ENCODE data around the gene ARHGAP31.

The ARHGAP31 gene

DNA sequence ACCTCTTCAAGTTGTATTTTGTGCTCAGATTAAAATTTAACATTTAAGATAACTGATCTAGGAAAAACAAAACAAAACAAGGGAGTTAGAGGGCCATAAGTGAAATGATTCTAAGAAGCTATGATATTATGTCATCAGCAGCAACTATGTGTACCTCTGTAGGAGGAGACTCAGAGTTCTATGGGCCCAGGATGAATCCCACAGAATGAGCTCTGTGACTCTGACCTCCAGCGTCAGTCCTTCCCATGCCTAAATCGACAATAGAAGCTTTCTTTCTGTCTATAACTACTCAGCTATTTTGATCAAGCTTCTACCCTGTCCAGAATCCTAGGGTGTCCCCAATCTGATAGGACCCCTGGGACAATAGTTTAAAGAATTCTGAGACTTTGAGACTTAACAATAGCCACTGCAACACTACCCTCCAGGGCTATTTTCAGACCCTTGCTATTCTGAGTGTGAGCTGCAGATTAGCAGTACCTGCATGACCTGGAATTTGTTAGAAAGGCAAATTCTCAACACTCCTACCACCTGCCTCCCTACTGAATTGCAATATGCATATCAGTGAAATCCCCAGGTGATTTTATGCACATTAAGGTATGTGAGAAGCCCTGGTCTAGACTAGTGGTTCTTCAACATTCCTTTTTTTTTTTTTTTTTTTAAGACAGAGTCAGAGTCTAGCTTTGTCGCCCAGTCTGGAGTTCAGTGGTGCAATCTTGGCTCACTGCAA, 66.7 kb downstream of the ARHGAP31 start:
- intact Hi-C loops (cut with DNase I; ENCODE audit: low total_unique reads): no loop called here
- Histone ChIP-seq H3K4me1 (no peaks in the 10 kb centered on the region), H3K27ac (no peak overlapping the region), H3K36me3 (no peaks in the 10 kb centered on the region), H3K4me3 (no peak overlapping the region), H3K27me3 (no peaks in the 10 kb centered on the region), H3K9me3 (no peaks in the 10 kb centered on the region)
- no peak for DNase-seq
- TF ChIP-seq, protein P1, sequence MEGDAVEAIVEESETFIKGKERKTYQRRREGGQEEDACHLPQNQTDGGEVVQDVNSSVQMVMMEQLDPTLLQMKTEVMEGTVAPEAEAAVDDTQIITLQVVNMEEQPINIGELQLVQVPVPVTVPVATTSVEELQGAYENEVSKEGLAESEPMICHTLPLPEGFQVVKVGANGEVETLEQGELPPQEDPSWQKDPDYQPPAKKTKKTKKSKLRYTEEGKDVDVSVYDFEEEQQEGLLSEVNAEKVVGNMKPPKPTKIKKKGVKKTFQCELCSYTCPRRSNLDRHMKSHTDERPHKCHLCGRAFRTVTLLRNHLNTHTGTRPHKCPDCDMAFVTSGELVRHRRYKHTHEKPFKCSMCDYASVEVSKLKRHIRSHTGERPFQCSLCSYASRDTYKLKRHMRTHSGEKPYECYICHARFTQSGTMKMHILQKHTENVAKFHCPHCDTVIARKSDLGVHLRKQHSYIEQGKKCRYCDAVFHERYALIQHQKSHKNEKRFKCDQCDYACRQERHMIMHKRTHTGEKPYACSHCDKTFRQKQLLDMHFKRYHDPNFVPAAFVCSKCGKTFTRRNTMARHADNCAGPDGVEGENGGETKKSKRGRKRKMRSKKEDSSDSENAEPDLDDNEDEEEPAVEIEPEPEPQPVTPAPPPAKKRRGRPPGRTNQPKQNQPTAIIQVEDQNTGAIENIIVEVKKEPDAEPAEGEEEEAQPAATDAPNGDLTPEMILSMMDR (IDR thresholded peaks at IDR 0.05): no peak

DNA sequence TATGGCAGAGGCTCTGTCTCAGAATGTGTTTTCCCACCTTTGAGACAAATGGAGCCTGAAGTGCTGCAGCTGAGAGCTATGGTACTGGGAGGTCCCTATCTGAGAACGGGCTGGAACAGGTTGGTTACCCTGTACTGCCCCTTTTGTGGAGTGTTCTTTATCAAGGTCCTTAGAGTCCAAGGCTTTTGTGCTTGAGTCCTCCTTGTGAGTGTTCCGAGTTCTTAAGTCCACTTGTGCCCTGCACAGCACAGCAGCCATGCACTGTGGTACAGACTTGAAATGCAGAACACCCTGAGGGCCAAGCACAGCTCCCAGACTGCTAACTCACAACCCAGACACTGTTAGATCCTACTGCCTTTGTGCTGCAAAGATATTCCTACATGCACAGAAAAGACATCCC, 67.8 kb downstream of the ARHGAP31 start:
- H3K4me1 ChIP-seq: no peaks in the 10 kb centered on the region
- no peak for DNase-seq
- intact Hi-C loops (cut with DNase I; ENCODE audit: low total_unique reads): no loop called here
- H3K36me3 ChIP-seq: peaks cover 0 to 6% (median 0%) of the 10 kb centered on the region in 3 donors
- no peaks in the 10 kb centered on the region for H3K27me3 ChIP-seq
- H3K9me3 ChIP-seq: no peaks in the 10 kb centered on the region
- no peak overlapping the region for H3K27ac ChIP-seq
- TF ChIP-seq, protein P1 (IDR thresholded peaks at IDR 0.05): no peak
- no peak overlapping the region for H3K4me3 ChIP-seq

DNA sequence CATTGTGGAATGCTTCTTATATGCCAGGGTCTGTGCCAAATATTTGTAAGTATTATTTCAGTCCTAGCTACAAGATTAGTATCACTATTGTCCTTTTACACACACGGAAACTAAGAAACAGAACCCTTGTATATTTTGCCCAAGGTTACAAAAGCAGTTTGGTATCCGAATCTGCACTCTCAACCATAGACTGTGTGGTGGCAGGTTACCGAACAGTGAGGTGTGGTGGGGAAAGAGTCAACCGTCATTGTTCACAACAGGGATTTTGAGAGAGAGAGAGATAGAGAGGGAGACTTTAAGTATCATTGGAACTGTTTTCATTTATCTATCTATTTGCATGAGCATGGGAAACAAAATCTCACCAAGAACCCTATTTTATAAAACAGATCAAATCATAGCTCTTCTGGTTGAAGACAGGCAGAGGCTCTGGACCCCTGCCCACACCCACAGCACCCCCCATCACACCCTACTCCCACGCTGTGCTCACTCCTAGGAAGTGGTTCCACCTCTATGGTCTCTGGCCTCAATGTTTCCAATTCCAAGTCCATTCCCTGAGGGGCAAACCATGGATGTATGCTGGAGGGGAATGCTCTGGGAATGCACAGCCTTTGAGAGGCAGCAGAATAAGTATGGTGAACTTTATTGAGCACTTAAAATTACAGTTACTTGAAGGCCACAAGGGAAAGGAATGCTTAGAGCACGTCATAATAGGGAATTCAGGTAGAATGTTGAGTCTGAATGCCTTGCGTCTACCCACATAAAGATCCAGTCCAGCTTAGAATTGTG, 69.0 kb downstream of the ARHGAP31 start:
- TF ChIP-seq, protein P1 (IDR thresholded peaks at IDR 0.05): no peak
- H3K36me3 ChIP-seq: peaks cover 0 to 16% (median 8%) of the 10 kb centered on the region in 3 donors
- no peak overlapping the region for H3K4me3 ChIP-seq
- no peaks in the 10 kb centered on the region for H3K4me1 ChIP-seq
- DNase-seq: no peak
- intact Hi-C loops (cut with DNase I; ENCODE audit: low total_unique reads): no loop called here
- H3K27ac ChIP-seq: no peak overlapping the region
- H3K9me3 ChIP-seq: no peaks in the 10 kb centered on the region
- H3K27me3 ChIP-seq: no peaks in the 10 kb centered on the region

DNA sequence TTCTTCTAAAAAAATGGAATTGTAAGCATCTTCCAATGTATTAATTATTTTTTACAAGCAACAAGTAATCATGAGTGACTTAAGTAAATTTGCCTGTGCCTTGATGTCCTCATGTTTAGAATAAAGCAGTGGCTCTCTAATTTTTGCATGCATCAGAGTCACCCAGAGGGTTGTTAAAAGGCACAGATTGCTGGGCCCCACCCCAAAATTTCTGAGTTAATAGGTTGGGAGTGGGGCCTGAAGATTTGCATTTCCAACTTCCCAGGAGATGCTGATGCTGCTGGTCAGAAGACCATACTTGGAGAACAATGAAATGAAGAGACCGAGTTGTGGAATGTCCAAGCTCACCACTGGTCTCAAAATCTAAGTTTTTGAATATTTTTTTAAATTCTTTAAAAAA, 70.2 kb downstream of the ARHGAP31 start:
- TF ChIP-seq, protein P1 (IDR thresholded peaks at IDR 0.05): no peak
- H3K27ac ChIP-seq: no peak overlapping the region
- peaks cover 0 to 20% (median 17%) of the 10 kb centered on the region in 3 donors for H3K36me3 ChIP-seq
- no peaks in the 10 kb centered on the region for H3K4me1 ChIP-seq
- intact Hi-C loops (cut with DNase I; ENCODE audit: low total_unique reads): no loop called here
- no peak overlapping the region for H3K4me3 ChIP-seq
- DNase-seq: no peak
- no peaks in the 10 kb centered on the region for H3K27me3 ChIP-seq
- no peaks in the 10 kb centered on the region for H3K9me3 ChIP-seq

DNA sequence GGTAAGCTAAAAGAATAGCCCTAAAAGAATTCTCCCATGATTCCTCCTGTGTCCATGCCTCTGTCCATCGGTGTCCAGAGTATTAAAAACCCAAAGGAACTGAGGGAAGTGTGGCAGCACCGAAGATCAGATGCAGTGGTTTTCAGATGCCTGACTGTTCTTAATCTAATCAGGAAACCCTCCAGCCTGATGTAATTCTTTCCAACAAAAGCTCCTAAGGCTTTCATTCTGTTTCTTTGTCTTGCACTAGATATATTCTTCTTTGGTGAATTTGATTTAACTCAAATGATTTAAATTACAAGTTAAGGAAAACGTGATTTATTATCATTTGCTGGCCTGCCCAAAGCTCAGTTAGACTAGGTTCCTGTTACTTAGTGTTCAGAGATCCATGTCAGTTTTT, 71.2 kb downstream of the ARHGAP31 start:
- TF ChIP-seq, protein P1 (IDR thresholded peaks at IDR 0.05): no peak
- no peaks in the 10 kb centered on the region for H3K9me3 ChIP-seq
- no peaks in the 10 kb centered on the region for H3K27me3 ChIP-seq
- H3K4me3 ChIP-seq: no peak overlapping the region
- H3K36me3 ChIP-seq: peaks cover 0 to 20% (median 17%) of the 10 kb centered on the region in 3 donors
- no peak overlapping the region for H3K27ac ChIP-seq
- intact Hi-C loops (cut with DNase I; ENCODE audit: low total_unique reads): no loop called here
- DNase-seq: no peak
- H3K4me1 ChIP-seq: no peaks in the 10 kb centered on the region

Measured in tibial artery (tissue), 4 donors.